ENCODE data around the gene PLAAT3. TPM values are rescaled to one million over a fixed set of nuclear protein-coding genes. Genes with fewer than 3 reads are reported as not detected.

The PLAAT3 gene
- total RNA-seq, 1 donor from 2014 or later, result 8.0 TPM

- peaks cover 4% of the 10 kb centered on the region for H3K4me1 Mint-ChIP-seq
- no peak for DNase-seq (ENCODE audit: low spot score)
- H2AFZ ChIP-seq (replicated peaks), result no peak overlapping the region
- H3K36me3 ChIP-seq, result no peaks in the 10 kb centered on the region
- peaks cover 7% of the 10 kb centered on the region for H3K4me1 ChIP-seq
- peaks cover 29% of the 10 kb centered on the region for H3K27me3 ChIP-seq
- H3K9ac ChIP-seq, result no peak overlapping the region
- no peak overlapping the region for H3K4me3 ChIP-seq
- H3K4me2 ChIP-seq, result no peak overlapping the region
- no peaks in the 10 kb centered on the region for H3K9me3 Mint-ChIP-seq
- no peaks in the 10 kb centered on the region for H4K20me1 ChIP-seq (ENCODE audit: low read depth)
- peaks cover 14% of the 10 kb centered on the region for H3K27me3 Mint-ChIP-seq (ENCODE audit: insufficient read depth, low read depth)
- H3K79me2 ChIP-seq (ENCODE audit: low read depth), result no peaks in the 10 kb centered on the region
- TF ChIP-seq EZH2phosphoT487 (IDR thresholded peaks at IDR 0.05), result no peak
- TF ChIP-seq CTCF (IDR thresholded peaks at IDR 0.05), result no peak
- TF ChIP-seq EZH2 (IDR thresholded peaks at IDR 0.05), result no peak
- H3F3A ChIP-seq (ENCODE audit: low read depth), result peaks cover 26% of the 10 kb centered on the region
- H3K36me3 Mint-ChIP-seq, result no peaks in the 10 kb centered on the region
- no peaks in the 10 kb centered on the region for H3K9me3 ChIP-seq (ENCODE audit: low read depth)
- no peak overlapping the region for H3K27ac Mint-ChIP-seq
- no peak overlapping the region for H3K27ac ChIP-seq
- H3K4me3 Mint-ChIP-seq, result no peak overlapping the region
Measured at GRCh38 chr11:63616953-63617352, 2.7 kb upstream of the PLAAT3 start.

GRCh38 chr11:63613517-63614135 is 607 bp downstream of the PLAAT3 start:
- Histone ChIP-seq H3K4me1 (peaks cover 12% of the 10 kb centered on the region), H3K36me3 (no peaks in the 10 kb centered on the region), H2AFZ (replicated peaks) (peak overlapping the region; percentile 93), H3K79me2 (ENCODE audit: low read depth) (no peaks in the 10 kb centered on the region), H3F3A (ENCODE audit: low read depth) (peaks cover 35% of the 10 kb centered on the region), H3K27ac (no peak overlapping the region), H3K27me3 (peaks cover 38% of the 10 kb centered on the region), H3K9ac (no peak overlapping the region), H4K20me1 (ENCODE audit: low read depth) (no peaks in the 10 kb centered on the region), H3K4me2 (peak overlapping the region; percentile 97), H3K4me3 (peak overlapping the region; percentile 59), H3K9me3 (ENCODE audit: low read depth) (no peaks in the 10 kb centered on the region)
- H3K4me1 Mint-ChIP-seq, result peaks cover 20% of the 10 kb centered on the region
- no peak overlapping the region for H3K27ac Mint-ChIP-seq
- H3K36me3 Mint-ChIP-seq, result no peaks in the 10 kb centered on the region
- peak overlapping the region; percentile 86 for H3K4me3 Mint-ChIP-seq
- no peaks in the 10 kb centered on the region for H3K9me3 Mint-ChIP-seq
- DNase-seq (ENCODE audit: low spot score), result peak; percentile 62
- TF ChIP-seq EZH2phosphoT487 (IDR thresholded peaks at IDR 0.05), result no peak
- peaks cover 31% of the 10 kb centered on the region for H3K27me3 Mint-ChIP-seq (ENCODE audit: insufficient read depth, low read depth)

GRCh38 chr11:63612181-63612580 is 2.1 kb downstream of the PLAAT3 start:
- H4K20me1 ChIP-seq (ENCODE audit: low read depth), result no peaks in the 10 kb centered on the region
- TF ChIP-seq CTCF (IDR thresholded peaks at IDR 0.05), result no peak
- no peak for TF ChIP-seq EZH2phosphoT487 (IDR thresholded peaks at IDR 0.05)
- TF ChIP-seq EZH2 (IDR thresholded peaks at IDR 0.05), result no peak
- H3K79me2 ChIP-seq (ENCODE audit: low read depth), result no peaks in the 10 kb centered on the region
- H3K27ac ChIP-seq, result no peak overlapping the region
- Mint-ChIP-seq H3K27me3 (ENCODE audit: insufficient read depth, low read depth) (peaks cover 30% of the 10 kb centered on the region), H3K9me3 (no peaks in the 10 kb centered on the region), H3K4me1 (peaks cover 20% of the 10 kb centered on the region), H3K36me3 (no peaks in the 10 kb centered on the region), H3K27ac (no peak overlapping the region), H3K4me3 (no peak overlapping the region)
- H3K9me3 ChIP-seq (ENCODE audit: low read depth), result no peaks in the 10 kb centered on the region
- H3K4me1 ChIP-seq, result peaks cover 12% of the 10 kb centered on the region
- no peak overlapping the region for H3K9ac ChIP-seq
- DNase-seq (ENCODE audit: low spot score), result no peak
- no peak overlapping the region for H2AFZ ChIP-seq (replicated peaks)
- no peak overlapping the region for H3K4me3 ChIP-seq
- H3K4me2 ChIP-seq, result no peak overlapping the region
- H3F3A ChIP-seq (ENCODE audit: low read depth), result peaks cover 35% of the 10 kb centered on the region
- no peaks in the 10 kb centered on the region for H3K36me3 ChIP-seq
- H3K27me3 ChIP-seq, result peaks cover 38% of the 10 kb centered on the region

GRCh38 chr11:63611395-63611747 is 2.9 kb downstream of the PLAAT3 start:
- no peaks in the 10 kb centered on the region for H3K9me3 Mint-ChIP-seq
- no peak for TF ChIP-seq CTCF (IDR thresholded peaks at IDR 0.05)
- peak; percentile 8 for TF ChIP-seq EZH2 (IDR thresholded peaks at IDR 0.05)
- no peak for TF ChIP-seq EZH2phosphoT487 (IDR thresholded peaks at IDR 0.05)
- Histone ChIP-seq H3K9ac (no peak overlapping the region), H3K27me3 (peaks cover 38% of the 10 kb centered on the region), H3K4me3 (no peak overlapping the region), H3F3A (ENCODE audit: low read depth) (peaks cover 35% of the 10 kb centered on the region), H3K27ac (no peak overlapping the region), H3K79me2 (ENCODE audit: low read depth) (no peaks in the 10 kb centered on the region), H3K4me1 (peaks cover 12% of the 10 kb centered on the region), H3K9me3 (ENCODE audit: low read depth) (no peaks in the 10 kb centered on the region), H3K36me3 (no peaks in the 10 kb centered on the region), H2AFZ (replicated peaks) (no peak overlapping the region), H3K4me2 (peak overlapping the region; percentile 46), H4K20me1 (ENCODE audit: low read depth) (no peaks in the 10 kb centered on the region)
- no peak overlapping the region for H3K4me3 Mint-ChIP-seq
- H3K27me3 Mint-ChIP-seq (ENCODE audit: insufficient read depth, low read depth), result peaks cover 32% of the 10 kb centered on the region
- peaks cover 23% of the 10 kb centered on the region for H3K4me1 Mint-ChIP-seq
- no peak for DNase-seq (ENCODE audit: low spot score)
- no peaks in the 10 kb centered on the region for H3K36me3 Mint-ChIP-seq
- peak overlapping the region; percentile 9 for H3K27ac Mint-ChIP-seq

All from neural progenitor cell (in vitro differentiated cells).